Endothelial cell of umbilical vein (primary cell): Measurements from ENCODE around the gene NDUFA11. TPM values are rescaled to one million over a fixed set of nuclear protein-coding genes. Genes with fewer than 3 reads are reported as not detected.

ENCODE experiments used
- BruUV-seq: library from RNA; stranded (reverse); fragments of 400-500 nt; replicated peaks from 2 replicates; lab custom pipeline; 2021; lab: Mats Ljungman, UMichigan
- CTCF ChIA-PET: fragments of 300-600, 350-600 bp; sonication (Branson Sonifier 250); formaldehyde crosslinking; loops from one replicate; lab custom pipeline; 2021; ENCODE audit warnings: antibody characterized with exemption, inconsistent platforms; lab: Charles Lee
- POLR2A ChIA-PET: fragments of 300-600, 350-600 bp; sonication (Branson Sonifier 250); formaldehyde crosslinking; loops from one replicate; lab custom pipeline; 2021; ENCODE audit warnings: antibody characterized with exemption, inconsistent platforms; lab: Charles Lee
- DNase-seq: peaks from one replicate; pipeline ENCODE4 v3.0.0-alpha.2; 2011; ENCODE audit warnings: low read depth, low spot score
- FAIRE-seq: peaks from 2 replicates; lab custom pipeline; 2011; peaks lifted over from hg19 to GRCh38; lab: Jason Lieb, UNC
- H2AFZ ChIP-seq: 2 replicates; pipeline ENCODE4 v1.6.0; 2012; ENCODE audit warnings: low read depth, low read length, control low read depth, inconsistent platforms
- H3K27ac ChIP-seq: 2 replicates; pipeline ENCODE4 v1.5.1; 2011; ENCODE audit warnings: low read depth, mild to moderate bottlenecking, control low read depth, low read length, moderate library complexity; ENCODE audit not compliant: insufficient read depth
- H3K27me3 ChIP-seq, 2 experiments: 2 replicates each; pipeline versions ENCODE4 v1.6.0 to v1.6.1; 2011; ENCODE audit warnings: low read length in 2 of 2, mixed read lengths in 1 of 2; ENCODE audit not compliant: control insufficient read depth in 2 of 2, insufficient read depth in 2 of 2
- H3K36me3 ChIP-seq, 2 experiments: 2 replicates in 1 of 2; 3 replicates in 1 of 2; pipeline ENCODE4 v1.5.1; 2011; ENCODE audit warnings: low read length in 2 of 2, mild to moderate bottlenecking in 1 of 2, moderate library complexity in 1 of 2; ENCODE audit not compliant: control insufficient read depth in 2 of 2, insufficient read depth in 2 of 2; ENCODE audit errors: extremely low read depth in 1 of 2
- H3K4me1 ChIP-seq: 3 replicates; pipeline ENCODE4 v1.5.1; 2011; ENCODE audit warnings: mild to moderate bottlenecking, low read length; ENCODE audit not compliant: control insufficient read depth, insufficient read depth; ENCODE audit errors: extremely low read depth
- H3K4me2 ChIP-seq: 2 replicates; pipeline ENCODE4 v1.6.1; 2011; ENCODE audit warnings: low read length, control low read depth, mixed read lengths; ENCODE audit not compliant: insufficient read depth
- H3K4me3 ChIP-seq, 3 experiments: fragments of 200-600 bp in 1 of 3; sonication (generic), shearing (Covaris generic) in 1 of 3; replicated peaks in 1 of 3; 2 replicates each; pipeline ENCODE4 v1.5.1; 2011 to 2016; ENCODE audit warnings: control low read depth in 3 of 3, low read length in 3 of 3, mild to moderate bottlenecking in 2 of 3, inconsistent platforms in 1 of 3, low read depth in 1 of 3, moderate library complexity in 1 of 3; ENCODE audit not compliant: insufficient read depth in 1 of 3
- H3K79me2 ChIP-seq: 2 replicates; pipeline ENCODE4 v1.6.0; 2012; ENCODE audit warnings: low read length, inconsistent platforms; ENCODE audit not compliant: control insufficient read depth, insufficient read depth
- H3K9ac ChIP-seq: replicated peaks from 2 replicates; pipeline ENCODE3; 2011; ENCODE audit warnings: low read length, control low read depth; ENCODE audit not compliant: insufficient read depth; ENCODE audit errors: extremely low read depth
- H3K9me1 ChIP-seq: replicated peaks from 3 replicates; pipeline ENCODE4 v1.6.0; 2011; ENCODE audit warnings: mild to moderate bottlenecking, low read length; ENCODE audit not compliant: control insufficient read depth, insufficient read depth; ENCODE audit errors: extremely low read depth
- H3K9me3 ChIP-seq: replicated peaks from 2 replicates; pipeline ENCODE4 v1.5.1; 2012; ENCODE audit warnings: low read length, inconsistent platforms; ENCODE audit not compliant: control insufficient read depth, insufficient read depth
- H4K20me1 ChIP-seq: replicated peaks from 2 replicates; pipeline ENCODE3; 2011; ENCODE audit warnings: mild to moderate bottlenecking, low read length; ENCODE audit not compliant: control insufficient read depth, insufficient read depth; ENCODE audit errors: extremely low read depth
- CTCF ChIP-seq, 2 donors: IDR thresholded peaks; 1 replicate in 1 of 2; 2 replicates in 1 of 2; pipeline ENCODE4 v1.5.1; 2011; ENCODE audit warnings: low read length in 2 of 2, mild to moderate bottlenecking in 2 of 2, moderate library complexity in 2 of 2, control low read depth in 1 of 2, inconsistent platforms in 1 of 2, low read depth in 1 of 2; ENCODE audit not compliant: insufficient read depth in 1 of 2; ENCODE audit errors: extremely low read depth in 1 of 2
- EZH2 ChIP-seq: IDR thresholded peaks from 2 replicates; pipeline ENCODE4 v1.6.1; 2012; ENCODE audit warnings: borderline replicate concordance, low read depth, mild to moderate bottlenecking, moderate library complexity, low read length, inconsistent platforms; ENCODE audit not compliant: severe bottlenecking
- FOS ChIP-seq: IDR thresholded peaks from 2 replicates; pipeline ENCODE4 v1.6.1; 2011; ENCODE audit warnings: mild to moderate bottlenecking, low read length, moderate library complexity, borderline replicate concordance; ENCODE audit not compliant: insufficient read depth
- GATA2 ChIP-seq: IDR thresholded peaks from 2 replicates; pipeline ENCODE4 v1.7.0; 2011; ENCODE audit warnings: low read depth, mild to moderate bottlenecking, moderate library complexity, mixed read lengths, low read length; ENCODE audit not compliant: insufficient read length, insufficient read depth
- JUN ChIP-seq: IDR thresholded peaks from 2 replicates; pipeline ENCODE4 v1.6.1; 2011; ENCODE audit warnings: borderline replicate concordance, low read depth; ENCODE audit not compliant: insufficient read length, insufficient read depth
- MAX ChIP-seq: IDR thresholded peaks from 2 replicates; pipeline ENCODE4 v1.6.1; 2011; ENCODE audit not compliant: insufficient read depth, insufficient read length
- MYC ChIP-seq: IDR thresholded peaks from one replicate; pipeline ENCODE4 v1.6.1; 2011; ENCODE audit warnings: mild to moderate bottlenecking, low read depth, low read length
- POLR2A ChIP-seq: IDR thresholded peaks from 2 replicates; pipeline ENCODE4 v1.6.1; 2012; ENCODE audit warnings: low read depth, mild to moderate bottlenecking, control low read depth, low read length
- POLR2AphosphoS5 ChIP-seq: IDR thresholded peaks from 2 replicates; pipeline ENCODE4 v1.6.1; 2012; ENCODE audit warnings: low read depth, mild to moderate bottlenecking, control low read depth, low read length, moderate library complexity; ENCODE audit not compliant: insufficient read depth
- dilution Hi-C: fragments of 300-500 bp; cut with MboI; formaldehyde crosslinking; loops from one replicate; pipeline ENCODE4 v1.15.0; 2019; ENCODE audit warnings: low sequenced_read_pairs; ENCODE audit not compliant: extremely low pct_ligation_motif_present
- intact Hi-C: fragments of 100-400 bp; cut with micrococcal nuclease; formaldehyde crosslinking; loops from one replicate; pipeline ENCODE4 v1.10.0; 2022
- polyA plus RNA-seq, 4 experiments: library from polyadenylated mRNA; depleted of rRNA in 3 of 4; stranded (reverse) in 3 of 4; unstranded in 1 of 4; fragments of >200 nt; gene quantifications; 2 replicates each; pipeline versions ENCODE4 v1.2.1 to v1.2.3, GENCODE V29; 2011 to 2012; ENCODE audit warnings: missing spikeins in 1 of 4
- total RNA-seq: library from RNA; stranded (reverse); gene quantifications from 2 replicates; pipeline ENCODE4 v1.2.3, GENCODE V29; 2021

The NDUFA11 gene
- total and polyA plus RNA-seq, 2 donors (not counting 3 experiments of a cell fraction or from before 2014, with no cell fraction given) = 281 to 876 TPM

GRCh38 chr19:5911366-5911765, 7.8 kb upstream of the NDUFA11 start:
- Histone ChIP-seq H3K9me3 (no peaks in the 10 kb centered on the region), H3K36me3 (peaks cover 0 to 6% of the 10 kb centered on the region in 2 experiments), H3K4me3 (no peak overlapping the region), H3K9ac (no peak overlapping the region), H3K79me2 (no peaks in the 10 kb centered on the region), H3K27me3 (no peaks in the 10 kb centered on the region), H3K4me2 (no peak overlapping the region), H4K20me1 (no peaks in the 10 kb centered on the region), H2AFZ (no peak overlapping the region), H3K4me1 (no peaks in the 10 kb centered on the region), H3K27ac (no peak overlapping the region), H3K9me1 (no peaks in the 10 kb centered on the region)
- POLR2A ChIA-PET = no interaction called here
- TF ChIP-seq MAX (no peak), POLR2AphosphoS5 (no peak), POLR2A (no peak), JUN (no peak), FOS (no peak), EZH2 (no peak), CTCF (IDR thresholded peaks at IDR 0.05; ENCODE audit: extremely low read depth in 1 of 2, insufficient read depth in 1 of 2, low read depth in 1 of 2, low read length in 2 of 2) (no peak), MYC (no peak), GATA2 (no peak)
- dilution Hi-C loops = no loop called here
- CTCF ChIA-PET = interaction anchor here (0.6 to 1.8 kb wide), 2 partner anchors 111 to 251 kb away, joined by 3 to 4 read pairs; no protein-coding TSS in a partner anchor
- FAIRE-seq (no peak), DNase-seq (no peak)
- intact Hi-C loops = no loop called here
- BruUV-seq = no TSS peak
